GM19467 (cell line): ENCODE data around the gene FOXP4.

ENCODE experiments used
- ATAC-seq: cut with Tn5 transposase; IDR thresholded peaks from one replicate; pipeline ENCODE4 v1.9.1; 2021; ENCODE audit warnings: mild to moderate bottlenecking, moderate library complexity; ENCODE audit not compliant: unreplicated experiment

Gene FOXP4

DNA sequence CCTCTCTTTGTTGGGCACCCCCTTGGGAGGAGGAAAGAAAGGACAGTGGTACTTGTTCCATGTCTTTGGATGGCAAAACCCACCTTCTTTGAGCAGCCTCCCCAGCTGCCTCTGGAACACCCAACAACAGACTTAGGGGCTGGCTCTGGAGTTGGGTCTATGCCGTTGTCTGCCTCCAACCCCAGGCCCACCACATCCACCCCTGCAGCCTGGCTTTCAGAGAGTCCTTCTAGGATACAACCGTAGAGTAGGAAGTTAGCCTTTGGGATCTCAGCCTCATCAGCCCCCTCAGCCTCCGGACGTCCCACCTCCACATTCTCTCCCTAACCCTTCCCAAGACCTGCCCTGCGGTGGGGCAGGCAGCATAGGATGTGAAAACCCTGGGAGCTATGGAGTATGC is 36.4 kb downstream of the FOXP4 start:
- no peak for ATAC-seq

DNA sequence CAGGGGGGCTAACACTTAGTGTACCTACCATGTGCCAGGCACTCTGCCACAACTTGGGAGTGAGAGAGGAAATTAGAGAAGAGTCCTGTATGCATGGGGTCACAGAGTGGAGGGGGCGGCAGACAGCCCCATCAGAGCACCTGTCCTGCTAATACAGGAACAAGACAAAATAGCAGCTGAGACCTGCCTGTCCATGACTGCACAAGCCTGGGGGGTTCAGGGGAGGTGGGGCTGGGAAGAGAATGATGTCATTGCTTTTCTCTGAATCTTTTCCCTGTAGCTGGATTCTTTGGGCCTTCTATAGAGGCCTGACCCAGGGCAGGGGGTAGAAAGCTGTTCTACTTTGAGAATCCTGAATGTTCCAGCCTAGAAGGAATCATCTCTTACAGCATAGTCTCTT is 37.4 kb downstream of the FOXP4 start:
- ATAC-seq: no peak

DNA sequence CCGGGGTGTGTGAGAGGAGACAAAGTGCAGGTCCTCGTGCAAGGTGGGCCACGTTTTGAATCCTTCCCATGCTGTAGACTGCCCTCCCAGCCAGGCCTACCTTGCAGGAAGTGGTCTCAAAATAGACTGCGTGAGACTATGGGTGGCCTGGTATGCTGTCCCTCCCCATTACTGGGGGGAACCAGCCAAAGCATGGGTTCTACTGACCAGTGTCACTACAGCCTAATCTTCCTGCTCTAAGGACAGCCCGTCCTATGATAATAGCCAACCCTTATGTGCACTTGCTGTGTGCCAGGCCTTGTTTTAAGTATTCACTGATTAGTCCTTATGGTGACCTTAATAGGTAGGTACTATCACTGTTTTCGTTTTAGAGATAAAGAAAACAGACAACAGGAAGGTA is 38.0 kb downstream of the FOXP4 start:
- no peak for ATAC-seq

DNA sequence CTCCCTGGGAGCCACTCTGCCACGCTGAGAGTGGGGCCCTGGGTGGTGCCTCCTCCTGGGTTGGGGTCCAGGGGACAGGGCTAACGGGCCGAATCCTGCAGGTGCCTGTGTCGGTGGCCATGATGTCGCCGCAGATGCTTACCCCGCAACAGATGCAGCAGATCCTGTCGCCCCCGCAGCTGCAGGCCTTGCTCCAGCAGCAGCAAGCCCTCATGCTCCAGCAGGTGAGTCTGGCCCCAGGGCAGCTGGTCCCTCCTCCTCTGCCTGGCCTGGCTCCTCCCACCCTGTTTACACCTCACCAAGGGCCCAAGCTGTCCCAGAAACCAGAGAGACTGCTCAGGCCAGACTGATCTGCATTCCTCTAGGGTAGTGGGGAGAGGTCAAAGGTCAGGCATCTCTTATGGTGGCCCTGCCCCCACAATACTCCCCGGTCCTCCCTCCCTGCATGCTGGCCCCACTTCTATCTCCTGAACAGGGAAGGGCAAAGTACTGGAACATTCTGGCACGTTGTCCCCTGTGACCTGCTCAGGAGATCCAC is 38.6 kb downstream of the FOXP4 start:
- no peak for ATAC-seq

DNA sequence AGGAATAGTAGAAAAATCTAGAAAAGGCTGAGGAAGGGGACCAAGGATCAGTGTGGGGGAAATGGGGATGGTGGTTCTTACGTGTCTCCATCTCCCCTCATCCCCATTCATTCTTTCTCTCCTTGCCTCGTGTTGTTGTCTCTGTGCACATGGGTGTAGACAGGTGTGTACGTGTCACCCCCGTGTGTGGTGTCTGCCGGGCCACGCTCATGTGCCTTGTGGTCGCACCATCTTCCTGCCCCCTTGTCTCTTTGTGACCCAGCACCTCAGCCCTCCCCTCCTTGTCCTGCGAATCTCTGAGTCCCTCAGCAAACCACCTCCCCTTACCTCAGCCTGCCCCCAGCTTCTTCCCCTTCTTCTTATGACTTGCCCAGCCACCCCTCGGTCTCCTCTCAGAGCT is 39.4 kb downstream of the FOXP4 start:
- ATAC-seq: no peak

DNA sequence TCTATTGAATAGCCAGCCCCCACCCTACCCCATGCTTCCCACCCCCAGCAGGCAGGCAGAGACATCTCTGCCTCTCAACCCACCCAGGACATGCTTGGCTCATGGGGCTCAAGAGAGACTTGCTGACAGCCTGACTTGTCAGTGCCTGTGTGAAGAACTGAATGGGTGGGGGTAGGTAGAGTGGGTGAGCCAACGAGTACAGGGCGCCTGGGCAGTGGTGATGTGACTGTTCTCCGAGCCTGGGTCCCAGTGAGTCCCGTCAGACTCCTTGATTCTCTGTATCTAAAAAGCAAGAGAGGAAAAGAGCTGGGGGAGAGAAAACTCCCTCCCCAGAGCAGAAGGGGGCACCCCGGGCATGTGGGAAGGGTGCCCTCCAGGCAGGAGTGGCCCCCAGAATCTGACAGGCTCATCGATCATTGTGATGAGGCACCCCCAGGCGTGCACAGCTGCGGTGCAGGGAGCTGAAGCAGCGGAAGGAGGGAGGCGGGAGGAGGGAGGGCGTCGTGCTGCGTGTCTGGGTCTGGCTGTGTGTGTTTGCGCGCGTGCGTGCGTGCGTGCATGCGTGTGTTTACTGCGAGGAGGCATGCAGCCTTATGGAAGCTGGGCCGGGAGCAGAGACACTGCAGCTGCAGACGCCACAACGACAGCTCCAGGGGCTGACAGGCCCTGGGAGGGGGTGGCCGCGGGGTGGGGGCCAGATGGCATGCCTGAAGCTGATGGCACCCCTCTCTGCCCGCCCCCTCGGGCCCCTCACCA is 40.2 kb downstream of the FOXP4 start:
- no peak for ATAC-seq

DNA sequence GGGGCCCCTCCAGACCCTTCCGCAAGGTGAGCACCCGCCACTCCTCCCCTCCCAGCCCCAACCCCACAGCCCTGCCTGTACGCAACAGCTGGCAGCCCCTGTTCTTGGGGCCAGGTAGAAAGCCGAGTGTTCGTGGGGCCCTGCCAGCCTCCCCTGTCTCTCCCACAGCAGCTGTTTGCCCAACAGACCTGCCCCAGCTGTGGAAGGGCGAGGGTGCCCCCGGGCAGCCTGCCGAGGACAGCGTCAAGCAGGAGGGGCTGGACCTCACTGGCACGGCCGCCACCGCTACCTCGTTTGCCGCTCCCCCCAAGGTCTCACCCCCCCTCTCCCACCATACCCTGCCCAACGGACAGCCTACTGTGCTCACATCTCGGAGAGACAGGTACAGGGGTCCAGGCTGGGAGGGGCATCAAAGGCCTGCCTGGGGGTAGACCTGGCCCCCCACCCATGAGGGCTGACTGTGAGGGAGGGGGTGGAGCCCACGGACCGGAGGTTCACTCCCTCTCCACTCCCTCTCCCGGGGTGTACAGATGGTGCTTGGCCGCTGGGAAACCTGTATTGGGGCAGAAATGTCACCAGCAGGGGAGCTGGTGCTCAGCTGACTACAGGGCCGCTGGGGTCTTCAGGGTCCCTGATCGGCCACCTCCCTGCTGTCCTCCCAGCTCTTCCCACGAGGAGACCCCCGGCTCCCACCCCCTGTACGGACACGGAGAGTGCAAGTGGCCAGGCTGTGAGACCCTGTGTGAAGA is 41.1 kb downstream of the FOXP4 start:
- ATAC-seq: no peak

DNA sequence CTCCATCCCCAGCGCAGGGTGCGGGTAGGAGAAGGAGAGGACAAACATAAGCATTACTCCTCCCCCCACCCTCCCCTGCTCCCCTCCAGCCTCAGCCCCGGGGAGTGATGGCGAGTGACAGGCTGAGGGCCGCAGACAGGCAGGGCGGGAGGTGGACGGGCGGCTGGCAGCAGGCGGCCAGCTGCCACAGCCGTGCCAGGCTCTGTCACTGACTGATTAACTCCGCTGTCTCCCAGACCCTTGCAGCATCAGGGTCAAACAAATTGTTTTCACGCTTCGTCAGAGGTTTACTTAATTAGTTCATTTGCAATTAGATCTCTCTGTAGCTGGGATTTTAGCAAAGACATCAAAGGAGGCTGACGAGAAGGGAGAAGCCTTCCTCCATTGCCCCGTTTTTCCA is 41.9 kb downstream of the FOXP4 start:
- no peak for ATAC-seq

DNA sequence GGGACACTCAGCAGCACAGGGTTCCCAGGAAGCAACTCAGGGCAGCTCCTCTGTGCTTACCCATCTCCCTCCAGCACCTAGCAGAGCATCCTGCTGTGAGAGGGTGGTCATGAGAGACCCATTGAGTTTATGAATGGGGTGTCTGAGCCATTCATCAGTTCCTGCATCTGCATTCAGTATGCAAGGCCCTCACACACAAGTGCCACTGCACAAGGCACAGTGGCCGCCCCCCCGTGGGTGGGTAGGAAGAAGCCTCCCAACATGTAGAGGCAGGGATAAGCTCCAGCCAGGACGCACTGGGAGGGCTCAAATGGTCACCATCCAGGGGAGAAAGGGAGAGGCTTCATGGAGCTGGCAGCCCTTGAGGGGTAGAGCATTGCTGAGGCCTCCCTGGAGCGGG is 43.0 kb downstream of the FOXP4 start:
- no peak for ATAC-seq

DNA sequence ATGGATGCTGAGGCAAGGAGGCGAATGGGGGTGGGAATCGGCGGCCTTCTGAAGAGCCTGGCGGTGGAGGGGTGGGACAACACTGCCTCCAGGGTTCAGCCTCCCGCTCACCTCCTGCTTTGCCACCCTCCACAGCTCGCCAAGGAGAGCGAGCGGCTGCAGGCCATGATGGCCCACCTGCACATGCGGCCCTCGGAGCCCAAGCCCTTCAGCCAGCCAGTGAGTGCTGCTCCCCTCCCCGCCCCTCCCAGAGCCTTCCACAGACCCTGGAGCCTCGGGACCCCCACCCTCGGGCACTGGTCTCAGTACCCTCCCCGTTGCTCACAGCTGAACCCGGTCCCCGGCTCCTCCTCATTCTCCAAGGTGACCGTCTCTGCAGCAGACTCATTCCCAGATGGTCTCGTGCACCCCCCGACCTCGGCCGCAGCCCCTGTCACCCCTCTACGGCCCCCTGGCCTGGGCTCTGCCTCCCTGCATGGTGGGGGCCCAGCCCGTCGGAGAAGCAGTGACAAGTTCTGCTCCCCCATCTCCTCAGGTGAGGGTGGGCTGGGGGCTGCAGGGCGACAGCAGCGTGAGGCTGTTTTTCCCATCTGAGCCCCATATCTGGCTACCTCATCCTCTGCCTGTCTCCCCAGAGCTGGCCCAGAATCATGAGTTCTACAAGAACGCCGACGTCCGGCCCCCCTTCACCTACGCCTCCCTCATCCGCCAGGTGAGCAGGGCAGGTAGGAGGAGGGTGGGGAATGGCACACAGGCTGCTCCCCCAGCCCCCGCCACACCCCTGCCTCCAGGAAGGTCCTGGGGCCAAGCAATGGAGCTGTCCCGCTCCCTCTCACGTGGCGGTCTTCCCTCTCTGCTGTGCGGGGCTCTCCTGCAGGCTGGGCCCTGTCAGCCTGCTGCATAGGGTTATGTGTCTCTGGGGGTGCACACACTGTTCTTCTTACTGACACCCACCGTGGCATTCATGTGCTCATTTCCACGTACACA is 43.7 kb downstream of the FOXP4 start:
- no peak for ATAC-seq

DNA sequence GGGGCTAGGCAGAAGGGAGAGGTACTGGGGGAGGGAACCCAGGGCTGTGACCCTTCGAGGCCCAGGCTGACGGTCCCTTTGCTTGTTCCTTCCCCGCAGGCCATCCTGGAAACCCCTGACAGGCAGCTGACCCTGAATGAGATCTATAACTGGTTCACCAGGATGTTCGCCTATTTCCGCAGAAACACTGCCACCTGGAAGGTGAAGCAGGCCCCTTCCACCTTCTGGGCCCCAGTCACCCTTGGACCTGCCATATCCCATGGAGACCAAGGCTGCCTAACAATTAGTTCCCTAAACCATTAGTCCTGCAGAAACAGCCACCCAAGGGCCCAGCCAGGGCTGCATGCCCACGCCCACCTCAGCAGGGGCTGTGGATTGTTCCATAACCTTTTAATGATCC is 44.9 kb downstream of the FOXP4 start:
- no peak for ATAC-seq

DNA sequence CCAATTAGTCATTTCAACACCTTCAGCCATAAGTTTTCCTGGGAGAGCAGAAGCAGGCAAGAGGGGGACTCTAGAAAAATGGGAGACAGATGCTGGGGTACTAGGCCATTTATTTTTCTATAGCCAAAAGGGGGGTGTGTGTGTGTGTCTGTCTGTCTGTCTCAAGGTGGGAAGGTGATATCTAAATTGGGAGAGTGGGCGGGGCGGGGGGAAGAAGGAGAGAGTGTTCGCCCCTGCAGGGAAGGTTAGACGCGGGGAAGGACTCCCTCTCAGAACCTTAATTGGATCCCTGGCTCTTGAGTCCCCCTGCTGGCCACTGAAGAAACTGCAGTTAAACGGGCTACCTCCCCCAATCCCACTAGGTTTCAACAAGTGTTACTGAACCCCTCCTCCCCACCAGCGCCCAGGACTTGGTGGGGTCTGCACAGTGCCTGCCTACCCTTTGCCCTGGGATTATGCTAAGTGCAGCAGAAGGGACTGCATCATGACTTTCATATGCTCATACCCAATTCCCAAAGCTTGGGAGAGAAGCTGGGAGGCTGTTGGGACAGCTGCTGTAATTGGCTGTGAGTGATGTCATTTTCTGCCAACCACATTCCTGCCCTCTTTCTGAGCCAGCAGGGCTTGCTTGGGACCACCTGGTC is 45.8 kb downstream of the FOXP4 start:
- no peak for ATAC-seq

DNA sequence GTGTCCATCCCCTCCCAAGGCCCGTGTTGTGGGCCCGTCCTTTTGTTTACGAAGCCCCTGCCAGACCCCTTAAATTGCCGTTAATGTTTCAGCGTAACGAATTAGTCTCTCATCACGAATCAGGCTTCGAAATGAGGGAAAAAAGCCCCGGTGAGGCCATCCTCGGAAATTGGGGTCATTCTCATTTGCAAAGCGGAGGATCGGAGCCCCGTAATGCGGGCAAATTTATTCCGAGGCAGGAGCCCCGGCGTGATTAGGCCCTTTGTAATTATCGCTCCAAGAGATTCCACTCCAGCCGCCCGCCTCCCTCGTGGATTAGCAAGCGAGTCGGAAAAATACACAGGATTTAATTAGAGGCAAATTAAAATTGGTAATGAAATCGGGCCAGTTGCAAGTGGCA is 47.2 kb downstream of the FOXP4 start:
- ATAC-seq: no peak

DNA sequence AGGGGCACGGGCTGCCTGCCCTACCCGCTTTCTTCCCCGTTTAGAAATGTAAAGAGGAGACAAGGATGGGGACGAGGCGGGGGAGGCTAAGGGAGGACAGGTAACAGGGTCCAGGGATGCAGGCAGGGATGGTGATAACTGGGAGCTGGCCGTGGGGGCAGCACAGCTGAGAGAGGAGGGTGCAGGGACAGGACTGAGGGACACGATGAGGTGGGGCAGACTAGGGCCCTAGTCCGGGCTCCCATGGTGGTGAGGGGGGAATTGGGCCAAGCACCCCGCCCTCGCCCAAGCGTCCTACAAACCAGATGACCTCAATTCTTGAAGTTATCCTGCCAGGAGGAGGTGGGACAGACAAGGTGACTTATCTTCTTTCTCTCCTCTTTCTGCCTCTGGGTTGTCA is 47.7 kb downstream of the FOXP4 start:
- ATAC-seq: no peak

DNA sequence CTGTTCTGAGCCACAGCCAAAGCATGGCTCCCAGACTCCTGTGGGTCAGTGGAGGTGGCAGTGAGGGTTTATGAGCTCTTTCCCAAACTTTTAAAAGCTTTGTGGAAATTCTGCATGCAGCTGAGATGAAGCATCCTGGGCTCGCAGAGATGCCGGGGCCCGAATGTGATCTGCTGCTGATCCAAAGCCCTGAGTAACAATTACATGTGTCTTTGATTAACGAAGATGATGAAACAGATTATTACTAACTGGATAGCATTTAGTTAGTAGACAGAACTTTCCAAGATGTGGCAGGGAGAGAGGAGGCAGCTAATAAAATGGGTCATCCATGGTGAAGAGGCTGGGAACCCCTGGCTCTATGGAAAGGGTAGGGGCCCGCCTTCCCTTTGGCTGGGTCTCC is 48.1 kb downstream of the FOXP4 start:
- no peak for ATAC-seq

DNA sequence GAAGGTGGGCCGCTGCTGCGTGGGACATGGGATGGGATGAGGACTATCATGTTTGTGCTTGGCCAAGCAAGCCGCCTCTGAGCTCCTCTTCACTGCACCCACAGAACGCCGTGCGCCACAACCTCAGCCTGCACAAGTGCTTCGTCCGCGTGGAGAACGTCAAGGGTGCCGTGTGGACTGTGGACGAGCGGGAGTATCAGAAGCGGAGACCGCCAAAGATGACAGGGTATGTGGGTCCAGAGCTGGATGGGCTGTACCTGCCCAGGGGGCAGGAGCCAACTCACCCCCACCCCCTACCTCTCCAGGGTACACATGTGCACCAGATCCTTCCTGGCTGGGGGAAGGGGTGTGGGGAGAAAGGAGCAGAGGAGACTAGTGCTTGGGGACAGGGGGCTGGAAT is 48.6 kb downstream of the FOXP4 start:
- ATAC-seq: no peak

DNA sequence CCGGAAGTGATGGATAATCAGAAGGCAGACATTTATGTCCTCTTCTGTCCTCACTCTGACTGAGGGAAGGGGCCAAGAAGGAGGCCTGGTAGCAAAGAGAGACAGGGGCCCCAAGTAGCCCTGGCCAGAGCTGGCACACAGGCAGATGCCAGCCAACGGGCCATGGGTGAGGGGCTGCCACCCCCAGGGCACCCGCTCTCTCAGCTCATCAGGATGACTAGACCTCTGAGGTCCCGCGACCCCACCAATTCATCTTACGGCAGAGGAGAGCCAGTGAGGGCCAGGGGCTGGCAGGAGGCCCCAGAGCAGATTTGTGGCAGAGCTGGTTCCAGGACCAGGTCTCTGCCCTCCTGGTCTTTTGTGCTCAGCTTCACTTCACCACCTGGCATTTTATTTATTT is 49.0 kb downstream of the FOXP4 start:
- ATAC-seq: no peak

DNA sequence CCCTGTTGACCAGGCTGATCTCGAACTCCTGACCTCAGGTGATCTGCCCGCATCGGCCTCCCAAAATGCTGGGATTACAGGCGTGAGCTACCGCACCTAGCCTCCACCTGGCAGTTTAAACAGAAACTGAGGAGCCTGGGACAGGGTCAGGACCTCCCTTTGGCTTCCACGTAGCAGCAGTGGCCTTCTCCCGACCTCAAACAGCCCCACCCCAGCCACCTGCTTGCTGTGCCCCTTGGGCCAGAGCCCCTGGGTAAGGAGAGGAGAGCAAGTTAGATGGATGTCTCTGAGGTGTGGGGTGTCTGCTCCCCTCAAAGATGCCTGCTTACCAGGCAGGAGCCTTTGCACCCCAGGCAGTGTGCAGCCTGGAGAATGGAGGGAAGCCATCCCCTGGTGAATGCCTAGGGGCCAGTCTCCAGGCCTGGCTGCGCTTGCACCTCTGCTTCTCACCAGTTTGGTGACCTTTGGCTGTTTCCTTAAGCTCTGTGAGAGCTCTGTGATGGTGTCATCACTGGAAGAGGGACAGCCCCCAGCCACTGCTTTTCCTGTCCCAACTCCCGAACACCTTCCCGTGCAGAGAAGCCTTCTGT is 50.0 kb downstream of the FOXP4 start:
- ATAC-seq: no peak

DNA sequence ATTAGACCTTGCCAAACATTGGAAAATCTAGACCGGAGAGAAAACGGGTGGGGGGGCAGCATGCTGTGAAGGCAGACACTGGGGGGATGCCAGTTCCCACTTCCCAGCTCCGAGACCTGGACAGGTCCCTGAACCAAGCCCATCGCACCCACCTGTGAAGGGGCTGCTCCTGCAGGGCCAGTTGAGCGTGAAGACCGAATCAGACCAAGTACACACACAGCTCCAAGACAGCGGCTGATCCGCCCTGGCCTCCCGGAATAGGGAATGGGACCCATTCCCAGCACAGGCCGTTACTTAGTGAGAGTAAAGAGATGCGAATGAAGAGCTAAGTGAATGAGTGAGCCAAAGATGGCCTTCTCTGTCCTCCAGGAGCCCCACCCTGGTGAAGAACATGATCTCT is 50.6 kb downstream of the FOXP4 start:
- ATAC-seq: no peak

DNA sequence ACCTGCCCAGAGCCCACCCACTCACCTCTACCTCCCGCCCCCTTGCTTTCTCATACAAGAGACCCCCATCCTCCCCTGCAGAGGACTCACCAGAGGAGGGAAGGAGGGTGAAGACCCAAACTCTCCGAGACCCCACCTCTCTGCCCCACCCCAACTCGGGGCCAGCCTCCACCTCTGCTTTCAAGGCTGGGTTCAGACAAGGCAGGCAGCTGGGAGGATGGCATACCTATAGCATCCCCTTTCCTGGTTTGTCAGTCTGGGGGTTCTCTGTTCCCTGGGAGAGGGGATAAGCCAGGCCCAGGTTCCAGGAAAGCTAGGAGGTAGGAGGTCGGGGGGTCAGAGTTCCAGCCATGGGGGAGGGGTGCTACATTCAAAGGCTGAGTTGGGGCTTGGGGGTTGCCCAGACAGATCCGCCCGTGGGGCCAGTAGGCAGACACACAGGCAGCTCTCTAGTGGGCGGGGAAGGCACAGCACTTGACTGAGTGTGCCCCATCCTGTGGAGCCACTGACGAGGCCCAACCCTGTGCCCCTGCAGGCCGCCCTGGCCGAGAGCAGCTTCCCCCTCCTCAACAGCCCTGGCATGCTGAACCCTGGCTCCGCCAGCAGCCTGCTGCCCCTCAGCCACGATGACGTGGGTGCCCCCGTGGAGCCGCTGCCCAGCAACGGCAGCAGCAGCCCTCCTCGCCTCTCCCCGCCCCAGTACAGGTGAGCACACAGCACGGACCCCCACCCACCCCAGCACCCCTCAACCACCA is 51.2 kb downstream of the FOXP4 start:
- no peak for ATAC-seq
